B cell (primary cell): Measurements from ENCODE around the gene CCDC106.

Source experiments
- CTCF ChIP-seq: fragments of 200-600 bp; IDR thresholded peaks from one replicate; pipeline ENCODE4 v1.8.0; 2022; ENCODE audit warnings: antibody characterized with exemption, mild to moderate bottlenecking
- EZH2 ChIP-seq: IDR thresholded peaks from 2 replicates; pipeline ENCODE4 v1.6.1; 2012; ENCODE audit warnings: borderline replicate concordance, low read depth, mild to moderate bottlenecking, moderate library complexity, low read length; ENCODE audit not compliant: insufficient read depth, poor library complexity, severe bottlenecking

DNA sequence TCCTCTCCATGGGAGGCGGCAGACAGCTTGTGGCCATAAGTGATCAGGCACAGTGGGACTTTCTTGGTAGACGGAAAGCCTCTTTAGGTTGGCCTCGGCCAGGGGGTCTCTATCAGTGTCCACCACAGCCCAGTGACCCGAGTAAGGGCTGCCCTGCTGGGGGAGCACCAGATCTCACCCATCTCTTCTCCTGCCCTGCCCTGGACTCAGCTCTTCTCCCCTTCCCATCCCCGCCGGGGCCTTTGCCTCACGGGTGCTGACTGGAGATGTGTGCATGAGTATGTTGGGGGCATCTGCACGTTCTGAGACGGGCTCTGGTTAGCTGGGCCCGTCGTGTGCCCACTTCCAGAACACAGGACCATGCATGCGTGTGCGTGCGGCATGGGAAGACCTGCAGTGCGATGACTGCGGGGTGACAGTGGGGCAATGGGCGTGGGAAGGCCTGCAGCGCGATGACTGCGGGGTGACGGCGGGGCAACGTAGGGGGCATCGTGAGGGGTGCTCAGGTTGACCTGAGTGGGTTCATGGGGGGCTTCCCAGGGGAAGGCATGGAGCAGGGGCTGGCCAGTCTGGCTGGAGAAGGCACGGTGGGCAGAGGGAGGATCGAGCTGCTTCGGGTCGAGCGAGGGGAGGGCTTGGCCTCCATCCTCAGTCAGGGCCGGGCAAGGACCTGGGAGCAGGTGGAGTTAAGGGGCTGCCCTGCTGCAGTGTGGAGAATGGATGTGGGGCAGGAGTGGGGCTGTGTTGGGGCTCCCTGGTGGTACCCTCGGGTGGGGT lies 42.9 kb downstream of the CCDC106 start:
- TF ChIP-seq CTCF (no peak), EZH2 (no peak)
